ENCODE data around the gene NF1.
"Not testable (repeated sequence)": the region's sequence is repeated elsewhere in the genome, so short reads cannot be mapped to it uniquely, and the experiment has no call there.

NF1 gene

DNA sequence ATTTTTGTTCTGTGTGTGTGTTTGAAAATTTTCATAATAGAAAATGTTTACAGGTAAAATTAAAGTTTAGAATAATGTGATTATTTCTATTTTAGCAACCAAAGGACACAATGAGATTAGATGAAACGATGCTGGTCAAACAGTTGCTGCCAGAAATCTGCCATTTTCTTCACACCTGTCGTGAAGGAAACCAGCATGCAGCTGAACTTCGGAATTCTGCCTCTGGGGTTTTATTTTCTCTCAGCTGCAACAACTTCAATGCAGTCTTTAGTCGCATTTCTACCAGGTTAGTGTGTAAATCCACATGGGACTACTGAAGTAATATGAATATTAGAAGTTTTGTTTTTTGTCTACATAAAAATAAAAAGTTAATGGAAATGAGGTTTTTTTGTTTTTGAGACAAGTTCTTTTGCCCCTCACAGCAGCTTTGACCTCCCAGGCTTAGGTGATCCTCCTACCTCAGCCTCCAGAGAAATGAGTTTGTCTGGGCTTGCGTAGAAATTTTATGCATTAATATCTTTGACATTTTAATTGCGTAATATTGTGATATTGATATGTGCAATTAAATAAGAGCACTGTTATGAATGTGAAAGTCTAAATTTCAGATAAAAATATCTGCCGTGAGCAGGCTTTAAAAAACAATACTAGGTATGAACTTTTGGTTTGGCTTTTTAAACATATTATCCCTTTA lies 68.5 kb downstream of the NF1 start:
- no peak for DNase-seq (ENCODE audit: extremely low read depth, low read depth)
- TF ChIP-seq CTCF (IDR thresholded peaks at IDR 0.05; ENCODE audit: low read depth, low read length), result no peak

DNA sequence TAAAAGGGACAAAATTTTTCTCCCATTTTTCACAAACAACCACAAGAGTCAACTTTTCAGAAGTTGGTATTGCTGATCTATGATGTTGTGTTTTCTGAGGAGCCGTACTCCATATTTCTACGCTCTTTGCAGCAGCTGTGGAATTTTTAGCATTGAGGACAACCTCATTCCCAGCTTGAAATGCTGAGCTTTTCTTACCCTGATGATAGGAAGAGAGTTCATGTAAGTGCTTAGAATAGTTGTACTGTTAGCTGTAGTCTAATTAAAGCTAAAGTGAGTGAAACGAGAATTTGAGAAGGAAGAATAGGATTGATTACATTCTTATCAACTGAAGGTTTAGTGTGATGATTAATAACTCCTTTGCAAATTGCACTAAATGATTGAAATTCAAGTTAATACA lies 72.3 kb downstream of the NF1 start:
- DNase-seq (ENCODE audit: extremely low read depth, low read depth), result no peak
- no peak for TF ChIP-seq CTCF (IDR thresholded peaks at IDR 0.05; ENCODE audit: low read depth, low read length)

DNA sequence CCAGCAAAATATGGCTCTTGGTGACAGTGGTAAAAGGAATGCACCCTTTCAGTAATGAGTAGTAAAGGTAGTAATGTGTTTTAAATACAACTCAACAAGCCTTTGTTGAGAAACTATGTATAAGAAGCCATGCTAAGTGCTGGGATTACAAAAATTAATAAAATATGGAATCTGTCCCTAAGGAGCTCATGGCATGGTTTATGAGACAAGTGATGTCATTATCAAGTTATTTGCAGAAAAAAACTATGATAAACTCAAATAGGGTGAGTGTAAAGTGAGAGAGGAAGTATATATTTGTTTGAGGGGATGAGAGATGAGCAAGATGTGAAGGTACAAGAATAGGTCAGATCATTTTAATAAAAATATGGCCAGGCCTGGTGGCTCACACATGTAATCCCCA lies 76.9 kb downstream of the NF1 start:
- TF ChIP-seq CTCF (IDR thresholded peaks at IDR 0.05; ENCODE audit: low read depth, low read length), result no peak
- no peak for DNase-seq (ENCODE audit: extremely low read depth, low read depth)

DNA sequence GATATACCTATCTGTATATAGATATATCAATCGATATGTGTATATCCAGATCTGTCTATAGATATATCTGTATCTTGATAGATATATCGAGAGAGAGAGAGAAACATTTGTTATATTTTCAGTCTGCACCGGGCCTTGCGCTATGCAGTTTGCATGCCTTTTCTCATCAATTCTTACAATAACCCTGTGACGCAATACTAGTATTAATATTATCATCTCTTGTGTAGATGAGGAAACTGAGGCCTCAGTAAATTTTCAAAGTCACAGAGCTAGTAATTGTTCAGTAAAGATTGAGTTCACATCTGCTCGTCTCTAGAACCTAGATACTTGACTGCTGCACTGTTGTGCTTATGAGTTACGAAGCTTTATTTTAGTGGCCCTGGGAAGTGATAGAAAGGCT lies 77.6 kb downstream of the NF1 start:
- DNase-seq (ENCODE audit: extremely low read depth, low read depth), result no peak
- no peak for TF ChIP-seq CTCF (IDR thresholded peaks at IDR 0.05; ENCODE audit: low read depth, low read length)

- no peak for TF ChIP-seq CTCF (IDR thresholded peaks at IDR 0.05; ENCODE audit: low read depth, low read length)
- no peak for DNase-seq (ENCODE audit: extremely low read depth, low read depth)
Measured at GRCh38 chr17:31174215-31174614, 79.4 kb downstream of the NF1 start.

DNA sequence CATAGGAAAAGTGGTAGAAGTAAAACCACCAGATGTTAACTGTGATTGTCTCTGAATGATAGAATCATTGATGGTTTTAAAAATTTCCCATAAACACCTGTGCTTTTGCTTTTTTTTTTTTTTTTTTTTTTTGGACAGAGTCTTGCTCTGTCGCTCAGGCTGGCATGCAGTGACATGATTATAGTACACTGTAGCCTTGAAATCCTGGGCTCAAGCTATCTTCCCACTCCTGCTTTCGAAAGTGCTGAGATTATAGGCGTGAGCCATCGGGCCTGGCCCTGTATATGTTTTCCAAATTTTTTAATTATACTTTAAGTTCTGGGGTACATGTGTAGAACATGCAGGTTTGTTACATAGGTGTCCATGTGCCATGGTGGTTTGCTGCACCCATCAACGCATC lies 80.5 kb downstream of the NF1 start:
- no peak for DNase-seq (ENCODE audit: extremely low read depth, low read depth)
- TF ChIP-seq CTCF (IDR thresholded peaks at IDR 0.05; ENCODE audit: low read depth, low read length), result no peak

DNA sequence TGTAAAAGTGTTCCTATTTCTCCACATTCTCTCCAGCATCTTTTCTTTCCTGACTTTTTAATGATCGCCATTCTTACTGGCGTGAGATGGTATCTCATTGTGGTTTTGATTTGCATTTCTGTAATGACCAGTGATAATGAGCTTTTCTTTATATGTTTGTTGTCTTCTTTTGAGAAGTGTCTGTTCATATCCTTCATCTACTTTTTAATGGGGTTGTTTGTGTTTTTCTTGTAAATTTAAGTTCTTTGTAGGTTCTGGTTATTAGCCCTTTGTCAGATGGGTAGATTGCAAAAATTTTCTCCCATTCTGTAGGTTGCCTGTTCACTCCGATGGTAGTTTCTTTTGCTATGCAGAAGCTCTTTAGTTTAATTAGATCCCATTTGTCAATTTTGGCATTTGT lies 81.4 kb downstream of the NF1 start:
- DNase-seq (ENCODE audit: extremely low read depth, low read depth), result not testable (repeated sequence)

- not testable (repeated sequence) for DNase-seq (ENCODE audit: extremely low read depth, low read depth)
Measured at GRCh38 chr17:31178951-31179350, 84.2 kb downstream of the NF1 start.

Measured in AG09319 (cell line).